OCI-LY7 (cell line): ENCODE measurements around the gene DISP1. TPM values are rescaled to one million over a fixed set of nuclear protein-coding genes. Genes with fewer than 3 reads are reported as not detected.

ENCODE experiments used
- BruUV-seq: library from RNA; stranded (reverse); fragments of 400-500 nt; replicated peaks from 2 replicates; lab custom pipeline; 2021; lab: Mats Ljungman, UMichigan
- CTCF ChIA-PET: fragments of 300-600 bp; sonication (Branson Sonifier 250); formaldehyde crosslinking; loops from one replicate; lab custom pipeline; 2022; ENCODE audit warnings: antibody characterized with exemption; ENCODE audit not compliant: unreplicated experiment; lab: Charles Lee
- POLR2A ChIA-PET: fragments of 300-600 bp; sonication (Branson Sonifier 250); formaldehyde crosslinking; loops from one replicate; lab custom pipeline; 2022; ENCODE audit warnings: antibody characterized with exemption; lab: Charles Lee
- DNase-seq: peaks from one replicate; pipeline ENCODE4 v3.0.0-alpha.2; 2015; ENCODE audit warnings: low spot score
- H2AFZ ChIP-seq: fragments of 200-600 bp; sonication (generic), shearing (Covaris generic); 2 replicates; pipeline ENCODE4 v1.6.1; 2014; ENCODE audit warnings: mild to moderate bottlenecking, antibody characterized with exemption, low read length, moderate library complexity
- H3K27ac ChIP-seq: fragments of 200-600 bp; sonication (generic); 2 replicates; pipeline ENCODE4 v1.5.1; 2014; ENCODE audit warnings: mixed run types, low read depth, mild to moderate bottlenecking, moderate library complexity, low read length, inconsistent platforms; ENCODE audit not compliant: poor library complexity, severe bottlenecking
- H3K36me3 ChIP-seq: fragments of 200-600 bp; sonication (generic); 2 replicates; pipeline ENCODE4 v1.6.1; 2014; ENCODE audit warnings: mild to moderate bottlenecking, antibody characterized with exemption, low read length, moderate library complexity, mixed read lengths; ENCODE audit not compliant: insufficient read depth
- H3K4me1 ChIP-seq: fragments of 200-600 bp; sonication (generic); 2 replicates; pipeline ENCODE4 v1.5.1; 2014; ENCODE audit warnings: mild to moderate bottlenecking, low read length; ENCODE audit not compliant: insufficient read depth, poor library complexity, severe bottlenecking
- H3K4me2 ChIP-seq: fragments of 200-600 bp; sonication (generic); 2 replicates; pipeline ENCODE4 v1.6.1; 2014; ENCODE audit warnings: mild to moderate bottlenecking, low read length
- H3K4me3 ChIP-seq: fragments of 200-600 bp; sonication (generic); 2 replicates; pipeline ENCODE4 v1.5.1; 2014; ENCODE audit warnings: mild to moderate bottlenecking, low read depth, low read length; ENCODE audit not compliant: poor library complexity, severe bottlenecking
- H3K79me2 ChIP-seq: fragments of 200-600 bp; sonication (generic); 2 replicates; pipeline ENCODE4 v1.6.1; 2016; ENCODE audit warnings: low read depth, mild to moderate bottlenecking, low read length, moderate library complexity, mixed read lengths; ENCODE audit not compliant: insufficient read depth
- H3K9me2 ChIP-seq: fragments of 200-600 bp; sonication (generic); 2 replicates; pipeline ENCODE4 v1.6.1; 2016; ENCODE audit warnings: mild to moderate bottlenecking, low read length, mixed read lengths; ENCODE audit not compliant: insufficient read depth
- H3K9me3 ChIP-seq: fragments of 200-600 bp; sonication (generic); 2 replicates; pipeline ENCODE4 v1.6.1; 2014; ENCODE audit warnings: mild to moderate bottlenecking, mixed run types, low read length, mixed read lengths
- H4K20me1 ChIP-seq: fragments of 200-600 bp; sonication (generic); 2 replicates; pipeline ENCODE4 v1.6.1; 2014; ENCODE audit warnings: mild to moderate bottlenecking, antibody characterized with exemption, low read length, moderate library complexity, mixed read lengths; ENCODE audit not compliant: insufficient read depth
- CTCF ChIP-seq: fragments of 200-600 bp; sonication (generic); conservative IDR thresholded peaks from 2 replicates; pipeline ENCODE4 v1.5.1; 2014; ENCODE audit warnings: mild to moderate bottlenecking, antibody characterized with exemption, low read length, moderate library complexity, mixed read lengths
- EZH2phosphoT487 ChIP-seq: fragments of 200-600 bp; sonication (generic); IDR thresholded peaks from 2 replicates; pipeline ENCODE4 v1.6.1; 2018; ENCODE audit warnings: low read depth, borderline replicate concordance, mild to moderate bottlenecking, mixed run types, antibody characterized with exemption, low read length, moderate library complexity, mixed read lengths
- intact Hi-C: fragments of 100-400 bp; cut with micrococcal nuclease; formaldehyde crosslinking; loops from one replicate; pipeline ENCODE4 v1.10.0; 2022; ENCODE audit not compliant: unreplicated experiment
- total RNA-seq, 2 experiments: library from RNA; depleted of rRNA in 1 of 2; stranded (reverse); fragments of >200 nt in 1 of 2; shearing (Covaris generic) in 1 of 2; gene quantifications; 2 replicates each; pipeline ENCODE4 v1.2.3, GENCODE V29; 2014 to 2022

DISP1 gene
- total RNA-seq, 2 experiments from 2014 or later: 0.48 to 1.1 TPM

GRCh38 chr1:222833356-222833876, 18.6 kb downstream of the DISP1 start:
- H3K9me2 ChIP-seq: no peaks in the 10 kb centered on the region
- H3K79me2 ChIP-seq: no peaks in the 10 kb centered on the region
- no peaks in the 10 kb centered on the region for H3K4me1 ChIP-seq
- ChIA-PET CTCF (no interaction called here), POLR2A (interaction anchor here (0.6 kb wide), 1 partner anchor 18 kb away, joined by 3 read pairs; no protein-coding TSS in a partner anchor)
- TF ChIP-seq CTCF: no peak
- no peak for TF ChIP-seq EZH2phosphoT487
- DNase-seq: no peak
- H3K4me2 ChIP-seq: no peak overlapping the region
- BruUV-seq: no TSS peak
- H3K36me3 ChIP-seq: no peaks in the 10 kb centered on the region
- H2AFZ ChIP-seq: no peak overlapping the region
- H3K9me3 ChIP-seq: no peaks in the 10 kb centered on the region
- H4K20me1 ChIP-seq: no peaks in the 10 kb centered on the region
- no peak overlapping the region for H3K27ac ChIP-seq
- no peak overlapping the region for H3K4me3 ChIP-seq
- intact Hi-C loops: no loop called here

GRCh38 chr1:222843469-222844410, 28.9 kb downstream of the DISP1 start:
- no peak for DNase-seq

More at GRCh38 chr1:222843469-222844410, 28.9 kb downstream of the DISP1 start:
- Histone ChIP-seq H3K27ac (no peak overlapping the region), H3K9me2 (no peaks in the 10 kb centered on the region), H3K4me1 (no peaks in the 10 kb centered on the region), H4K20me1 (no peaks in the 10 kb centered on the region), H3K9me3 (no peaks in the 10 kb centered on the region), H3K4me2 (no peak overlapping the region), H2AFZ (no peak overlapping the region), H3K4me3 (no peak overlapping the region), H3K36me3 (no peaks in the 10 kb centered on the region), H3K79me2 (no peaks in the 10 kb centered on the region)
- ChIA-PET POLR2A (no interaction called here), CTCF (no interaction called here)
- TF ChIP-seq CTCF: no peak
- no peak for TF ChIP-seq EZH2phosphoT487
- intact Hi-C loops: no loop called here
- no TSS peak for BruUV-seq
